Testis (tissue), 3 donors: ENCODE measurements around the gene DUSP2. TPM values are rescaled to one million over a fixed set of nuclear protein-coding genes. Genes with fewer than 3 reads are reported as not detected.

Source experiments
- DNase-seq: peaks from one replicate; pipeline ENCODE4 v3.0.0-alpha.2; 2019
- H3K27ac ChIP-seq, 2 donors: fragments of 200-600 bp; sonication (generic); one replicate each; pipeline ENCODE4 v1.5.1; 2019
- H3K27me3 ChIP-seq: fragments of 200-600 bp; sonication (generic); one replicate; pipeline ENCODE4 v1.5.1; 2019
- H3K36me3 ChIP-seq: fragments of 200-600 bp; sonication (generic); one replicate; pipeline ENCODE4 v1.5.1; 2017; ENCODE audit warnings: low read depth; ENCODE audit errors: missing control alignments
- H3K4me1 ChIP-seq: fragments of 200-600 bp; sonication (generic); one replicate; pipeline ENCODE4 v1.5.1; 2019
- H3K4me3 ChIP-seq, 2 donors: fragments of 200-600 bp; sonication (generic); one replicate each; pipeline ENCODE4 v1.5.1; 2017 to 2019
- H3K9me3 ChIP-seq: fragments of 200-600 bp; sonication (generic); one replicate; pipeline ENCODE4 v1.5.1; 2017
- POLR2A ChIP-seq: fragments of 450-650 bp; IDR thresholded peaks from one replicate; pipeline ENCODE4 v1.6.1; 2017; ENCODE audit warnings: antibody characterized with exemption, mild to moderate bottlenecking, moderate library complexity
- WGBS, 2 donors: methylation state at CpG; one replicate each; pipeline ENCODE4 v1.1.5; 2018; 5-methylcytosine and 5-hydroxymethylcytosine counted together
- intact Hi-C: fragments of 100-400 bp; cut with DNase I; formaldehyde crosslinking; loops from one replicate; pipeline ENCODE4 v1.15.1; 2023; ENCODE audit warnings: low total_unique reads
- polyA plus RNA-seq: library from polyadenylated mRNA; stranded (reverse); fragments of 350-450 nt; fragmentation: Illumina TruSeq; extraction: RNeasy Lipid Tissue Mini Kit (QIAGEN cat#74804); gene quantifications from one replicate; pipeline ENCODE4 v1.2.3, GENCODE V29; 2014; ENCODE audit warnings: low read depth, low replicate concordance; ENCODE audit not compliant: insufficient read depth
- total RNA-seq, 2 donors: library from RNA; depleted of rRNA; stranded (reverse); fragments of >200 nt; gene quantifications; one replicate each; pipeline ENCODE4 v1.2.3, GENCODE V29; 2016
- TF ChIP-seq, protein P1 (sequence below), 3 experiments: fragments of 450-650 bp in 2 of 3; fragments of 200-600 bp in 1 of 3; sonication (generic) in 1 of 3; IDR thresholded peaks; one replicate each; pipeline ENCODE4 v1.5.1; 2016 to 2019; ENCODE audit warnings: antibody characterized with exemption in 3 of 3, mild to moderate bottlenecking in 2 of 3, moderate library complexity in 1 of 3

Gene DUSP2
- total and polyA plus RNA-seq, 3 donors from 2014 or later = 5.7 to 16.5 (median 6.3) TPM

DNA sequence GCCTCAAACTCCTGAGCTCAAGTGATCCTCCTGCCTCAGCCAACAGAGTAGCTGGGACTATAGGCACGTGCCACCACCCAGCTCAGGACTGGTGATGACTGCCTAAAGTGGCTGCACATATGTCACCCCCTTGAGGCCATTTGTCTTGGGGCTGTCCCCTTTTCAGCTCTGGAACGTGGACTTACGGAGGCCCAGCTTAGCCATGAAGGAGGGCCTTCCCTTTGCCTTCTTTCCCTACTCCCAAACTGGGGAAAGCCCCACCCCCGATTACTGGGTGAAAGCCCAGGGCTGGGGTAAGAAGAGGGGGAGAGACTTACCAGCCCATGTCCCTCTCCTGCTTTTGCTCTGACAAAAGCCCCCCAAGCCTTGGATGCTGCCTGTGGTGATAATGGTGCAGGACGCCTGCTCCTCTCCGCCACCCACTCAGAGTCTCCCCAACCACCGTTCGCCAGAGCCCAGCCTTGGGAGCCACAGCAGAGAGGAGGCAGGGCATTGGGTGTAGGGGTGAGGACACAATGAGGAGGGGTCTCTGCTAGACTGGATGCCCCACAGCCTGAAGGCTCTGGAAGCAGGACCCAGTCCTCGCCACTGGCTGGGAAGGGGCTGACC lies 2.5 kb upstream of the DUSP2 start:
- H3K4me3 ChIP-seq = no peak overlapping the region
- no peak overlapping the region for H3K27ac ChIP-seq
- DNase-seq = no peak
- H3K36me3 ChIP-seq = no peaks in the 10 kb centered on the region
- H3K27me3 ChIP-seq = no peaks in the 10 kb centered on the region
- TF ChIP-seq, protein P1, sequence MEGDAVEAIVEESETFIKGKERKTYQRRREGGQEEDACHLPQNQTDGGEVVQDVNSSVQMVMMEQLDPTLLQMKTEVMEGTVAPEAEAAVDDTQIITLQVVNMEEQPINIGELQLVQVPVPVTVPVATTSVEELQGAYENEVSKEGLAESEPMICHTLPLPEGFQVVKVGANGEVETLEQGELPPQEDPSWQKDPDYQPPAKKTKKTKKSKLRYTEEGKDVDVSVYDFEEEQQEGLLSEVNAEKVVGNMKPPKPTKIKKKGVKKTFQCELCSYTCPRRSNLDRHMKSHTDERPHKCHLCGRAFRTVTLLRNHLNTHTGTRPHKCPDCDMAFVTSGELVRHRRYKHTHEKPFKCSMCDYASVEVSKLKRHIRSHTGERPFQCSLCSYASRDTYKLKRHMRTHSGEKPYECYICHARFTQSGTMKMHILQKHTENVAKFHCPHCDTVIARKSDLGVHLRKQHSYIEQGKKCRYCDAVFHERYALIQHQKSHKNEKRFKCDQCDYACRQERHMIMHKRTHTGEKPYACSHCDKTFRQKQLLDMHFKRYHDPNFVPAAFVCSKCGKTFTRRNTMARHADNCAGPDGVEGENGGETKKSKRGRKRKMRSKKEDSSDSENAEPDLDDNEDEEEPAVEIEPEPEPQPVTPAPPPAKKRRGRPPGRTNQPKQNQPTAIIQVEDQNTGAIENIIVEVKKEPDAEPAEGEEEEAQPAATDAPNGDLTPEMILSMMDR (IDR thresholded peaks at IDR 0.05) = no peak
- TF ChIP-seq POLR2A = no peak
- peaks cover 33% of the 10 kb centered on the region for H3K4me1 ChIP-seq
- intact Hi-C loops = no loop called here
- H3K9me3 ChIP-seq = no peaks in the 10 kb centered on the region
- WGBS, 2 donors = 77 to 78% methylated on average over 5 to 9 of the region's 9 CpGs

DNA sequence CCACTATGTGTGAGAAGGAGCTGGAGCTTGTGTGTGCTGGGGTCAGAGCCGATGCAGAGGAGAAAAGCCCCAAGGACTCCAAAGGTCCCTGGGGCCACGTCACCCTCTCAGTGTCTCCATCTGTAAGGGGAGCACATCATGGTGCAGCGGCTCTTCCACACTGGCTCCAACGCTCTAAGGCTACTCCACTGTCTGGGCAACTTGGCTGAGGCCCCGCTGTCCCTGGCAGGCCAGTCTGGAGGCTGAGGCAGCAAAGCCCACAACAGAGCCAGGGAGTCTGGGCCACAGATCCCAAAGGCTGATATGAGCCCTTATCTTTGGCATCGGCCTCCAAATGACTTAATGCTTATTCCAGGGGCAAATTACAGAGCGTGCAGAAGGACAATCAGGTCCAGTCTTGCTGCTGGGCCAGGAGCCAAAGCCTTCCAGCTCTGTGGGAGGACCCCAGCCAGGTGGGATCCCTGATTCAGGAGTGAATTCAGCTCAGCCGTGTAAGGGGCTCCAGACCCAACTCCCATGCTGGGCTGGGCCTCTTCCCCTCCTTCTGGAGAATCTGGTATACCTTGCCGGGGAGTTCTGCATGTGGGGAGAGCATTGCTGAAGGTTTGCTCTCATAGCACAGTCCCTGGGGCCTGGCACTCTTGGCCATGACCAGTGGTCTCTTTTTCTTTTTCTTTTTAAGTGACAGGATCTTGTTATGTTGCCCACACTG lies 1.8 kb upstream of the DUSP2 start:
- no peaks in the 10 kb centered on the region for H3K36me3 ChIP-seq
- no peak overlapping the region for H3K4me3 ChIP-seq
- peak overlapping the region in 1 of 2 donors; percentile 36 for H3K27ac ChIP-seq
- TF ChIP-seq POLR2A = no peak
- TF ChIP-seq, protein P1 (IDR thresholded peaks at IDR 0.05) = no peak
- H3K4me1 ChIP-seq = peaks cover 33% of the 10 kb centered on the region
- DNase-seq = no peak
- 73 to 77% methylated on average over 7 to 9 of the region's 9 CpGs for WGBS, 2 donors
- no peaks in the 10 kb centered on the region for H3K27me3 ChIP-seq
- no peaks in the 10 kb centered on the region for H3K9me3 ChIP-seq
- intact Hi-C loops = no loop called here

DNA sequence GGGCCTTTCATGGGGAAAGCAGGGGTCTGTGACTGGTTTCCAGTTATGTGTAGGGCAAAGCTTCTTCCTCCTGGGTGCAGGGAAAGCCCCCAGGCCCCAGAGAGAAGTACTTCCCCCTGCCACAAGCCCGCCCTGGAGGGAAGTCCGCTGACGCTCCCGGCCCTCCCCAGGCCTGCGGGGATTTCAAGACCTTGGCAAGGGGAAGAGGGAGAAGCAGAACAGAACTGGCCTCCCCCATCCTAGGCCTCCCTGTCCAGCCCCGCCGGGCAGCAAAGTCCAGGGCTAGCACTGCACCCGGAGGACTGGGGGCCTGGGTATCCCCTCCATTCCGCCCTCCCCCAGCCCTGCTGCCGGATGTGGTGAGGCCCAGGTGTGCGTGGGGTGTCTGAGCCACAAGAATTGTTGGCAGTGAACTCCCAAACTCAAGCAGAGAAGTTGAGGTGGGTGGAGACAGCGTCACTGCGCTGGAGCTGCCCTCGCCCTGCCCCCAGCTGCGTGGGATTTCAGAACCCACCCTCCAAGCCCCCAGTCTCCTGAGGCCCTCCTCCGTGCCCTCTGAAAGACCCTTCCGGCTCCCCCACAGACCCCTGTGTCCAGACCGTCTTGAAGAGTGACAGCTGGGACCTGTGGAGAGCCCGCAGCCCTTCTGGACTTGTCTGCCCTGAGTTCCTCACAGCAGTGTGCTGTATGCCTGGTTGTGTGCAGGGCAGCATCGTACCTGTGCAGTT lies 1.1 kb upstream of the DUSP2 start:
- 27 to 33% methylated on average over 10 to 20 of the region's 20 CpGs for WGBS, 2 donors
- no peaks in the 10 kb centered on the region for H3K27me3 ChIP-seq
- intact Hi-C loops = no loop called here
- no peak for TF ChIP-seq POLR2A
- TF ChIP-seq, protein P1 (IDR thresholded peaks at IDR 0.05) = no peak
- H3K9me3 ChIP-seq = no peaks in the 10 kb centered on the region
- H3K4me1 ChIP-seq = peaks cover 33% of the 10 kb centered on the region
- no peaks in the 10 kb centered on the region for H3K36me3 ChIP-seq
- DNase-seq = peak; percentile 47
- H3K27ac ChIP-seq = peak overlapping the region; percentile 36 to 54
- H3K4me3 ChIP-seq = no peak overlapping the region

DNA sequence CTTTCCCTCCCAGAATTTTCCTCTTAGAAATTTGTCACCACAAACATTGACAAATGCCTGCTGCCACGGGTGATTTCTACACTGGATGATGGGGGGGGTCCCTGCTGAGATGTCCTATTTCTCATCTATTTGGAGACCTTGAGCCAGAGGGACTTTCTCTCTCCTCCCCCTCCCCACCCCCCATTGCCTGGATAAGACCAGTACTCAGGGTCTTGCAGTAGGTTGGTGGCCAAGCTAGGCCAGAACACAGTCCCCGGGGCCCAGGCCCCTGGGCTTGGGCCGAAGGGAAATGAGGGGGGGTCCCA lies 560 bp upstream of the DUSP2 start:
- peak overlapping the region; percentile 18 to 54 for H3K27ac ChIP-seq
- no peaks in the 10 kb centered on the region for H3K36me3 ChIP-seq
- no peaks in the 10 kb centered on the region for H3K27me3 ChIP-seq
- TF ChIP-seq POLR2A = no peak
- TF ChIP-seq, protein P1 (IDR thresholded peaks at IDR 0.05) = no peak
- intact Hi-C loops = no loop called here
- DNase-seq = no peak
- H3K4me1 ChIP-seq = peaks cover 33% of the 10 kb centered on the region
- WGBS, 2 donors = 22 to 34% methylated on average over 3 of the region's 3 CpGs
- no peak overlapping the region for H3K4me3 ChIP-seq
- H3K9me3 ChIP-seq = no peaks in the 10 kb centered on the region
